HG03520 (cell line): Measurements from ENCODE around the gene ELFN1.

ENCODE experiments used
- ATAC-seq: cut with Tn5 transposase; IDR thresholded peaks from one replicate; pipeline ENCODE4 v1.9.1; 2021; ENCODE audit warnings: mild to moderate bottlenecking, moderate library complexity; ENCODE audit not compliant: unreplicated experiment

ELFN1 gene

GRCh38 chr7:1662767-1663166 lies 7.3 kb upstream of the ELFN1 start:
- ATAC-seq, result no peak

GRCh38 chr7:1663223-1663622 lies 6.9 kb upstream of the ELFN1 start:
- ATAC-seq, result no peak

GRCh38 chr7:1663857-1664651 lies 6.0 kb upstream of the ELFN1 start:
- no peak for ATAC-seq

DNA sequence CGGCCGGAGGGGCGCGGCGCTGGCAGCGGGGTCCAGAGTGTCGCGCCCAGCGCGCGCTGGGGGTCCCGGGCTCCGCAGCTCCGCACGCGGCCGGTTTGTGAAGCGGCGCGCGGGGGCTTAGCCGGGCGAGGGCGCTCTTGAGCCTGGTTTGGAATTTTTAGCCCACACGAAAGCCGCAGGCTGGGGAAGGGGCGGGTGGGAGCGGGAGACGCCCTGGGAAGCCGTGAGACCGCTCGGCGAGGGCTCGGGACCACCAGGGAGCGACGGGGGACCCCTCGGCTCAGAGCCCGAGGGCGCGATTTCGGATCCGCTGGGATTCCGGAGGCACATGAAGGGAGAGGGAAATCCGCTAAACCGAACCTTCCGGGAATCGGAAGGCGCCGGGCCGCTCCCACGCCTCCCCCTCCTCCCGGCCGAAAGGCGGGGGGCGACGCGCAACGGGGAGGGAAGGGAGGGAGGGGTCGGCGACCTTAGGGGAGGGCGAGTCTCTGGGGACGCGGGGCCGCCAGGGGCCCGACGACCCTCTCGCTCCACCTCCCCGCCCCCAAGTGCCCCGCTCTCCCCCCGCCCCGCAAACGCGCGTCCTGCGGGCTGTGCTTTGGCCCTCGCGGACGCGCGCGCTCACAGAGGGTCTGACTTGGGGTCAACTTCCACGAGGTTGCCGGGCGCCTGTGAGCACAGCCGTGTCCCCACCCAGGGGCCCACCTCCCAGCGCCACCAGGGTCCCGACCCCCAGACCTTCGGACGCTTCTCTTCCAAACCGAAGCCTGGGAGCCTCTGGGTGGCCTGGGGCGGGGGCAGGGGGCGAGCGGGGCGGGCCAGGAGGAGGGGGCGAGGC lies 5.1 kb upstream of the ELFN1 start:
- ATAC-seq, result no peak

GRCh38 chr7:1665549-1666316 lies 4.3 kb upstream of the ELFN1 start:
- ATAC-seq, result no peak

DNA sequence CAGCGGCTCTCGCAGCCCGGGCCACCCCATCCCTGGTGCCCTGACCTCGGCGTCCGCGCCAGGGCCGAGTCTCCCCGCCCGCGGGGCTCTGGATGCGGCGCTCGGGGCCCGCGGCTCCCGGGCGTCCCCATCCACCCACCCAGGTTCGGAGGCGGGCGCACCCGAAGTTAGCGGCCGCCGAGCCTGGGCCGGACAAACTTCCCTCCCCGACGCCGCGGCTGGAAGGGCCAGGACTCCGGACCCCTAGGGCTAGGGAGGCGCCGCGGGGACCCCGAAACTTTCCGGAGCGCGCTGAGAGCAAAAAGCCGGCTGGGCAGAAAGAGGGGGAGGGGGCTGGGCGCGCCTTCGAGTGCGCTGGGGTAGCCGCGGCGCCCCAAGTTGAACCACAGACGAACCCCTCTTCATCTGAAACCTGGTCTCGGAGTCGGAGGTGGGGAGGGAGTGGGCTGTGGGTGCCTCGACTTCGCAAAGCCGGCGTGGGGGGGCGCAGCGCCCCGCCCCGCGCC lies 3.7 kb upstream of the ELFN1 start:
- ATAC-seq, result no peak

DNA sequence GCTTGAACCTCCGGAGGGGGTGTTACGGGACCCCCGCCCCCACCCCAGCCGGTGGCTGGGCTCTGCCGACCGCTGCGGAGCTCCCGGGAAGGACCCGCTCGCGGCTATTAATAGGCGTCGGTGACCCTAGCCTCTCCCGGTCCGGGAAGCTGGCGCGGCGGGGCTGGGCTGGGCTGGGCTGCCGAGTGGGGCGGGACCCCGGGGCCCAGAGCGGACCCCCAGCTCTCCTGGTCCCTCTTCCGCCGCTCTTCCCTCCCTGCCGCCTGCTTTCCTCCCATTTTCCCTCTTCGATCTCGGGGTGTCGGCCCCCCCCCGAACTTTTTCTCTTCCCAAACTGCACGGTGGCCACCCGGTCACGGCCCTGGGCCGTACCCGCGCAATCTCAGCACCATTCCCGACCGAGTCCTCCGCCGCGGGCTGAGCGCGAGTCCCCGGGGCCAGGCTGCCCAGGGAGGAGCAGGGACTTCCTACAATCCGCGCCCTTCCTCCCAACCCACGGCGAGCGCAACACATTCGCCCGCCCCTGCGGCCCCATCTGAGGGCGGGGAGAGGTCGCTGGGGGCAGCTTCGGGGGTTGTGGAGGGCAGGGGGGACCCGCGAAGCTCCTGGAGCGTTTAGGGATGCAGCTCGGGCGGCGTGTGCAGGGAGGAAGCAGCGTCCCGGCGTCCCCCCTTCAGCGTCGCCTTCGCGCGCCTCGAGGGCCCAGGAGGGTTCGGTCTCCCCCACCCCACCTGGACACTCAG lies 3.1 kb upstream of the ELFN1 start:
- no peak for ATAC-seq

- ATAC-seq, result no peak
Measured at GRCh38 chr7:1667566-1668395, 2.3 kb upstream of the ELFN1 start.

GRCh38 chr7:1668396-1669063 lies 1.5 kb upstream of the ELFN1 start:
- ATAC-seq, result no peak

DNA sequence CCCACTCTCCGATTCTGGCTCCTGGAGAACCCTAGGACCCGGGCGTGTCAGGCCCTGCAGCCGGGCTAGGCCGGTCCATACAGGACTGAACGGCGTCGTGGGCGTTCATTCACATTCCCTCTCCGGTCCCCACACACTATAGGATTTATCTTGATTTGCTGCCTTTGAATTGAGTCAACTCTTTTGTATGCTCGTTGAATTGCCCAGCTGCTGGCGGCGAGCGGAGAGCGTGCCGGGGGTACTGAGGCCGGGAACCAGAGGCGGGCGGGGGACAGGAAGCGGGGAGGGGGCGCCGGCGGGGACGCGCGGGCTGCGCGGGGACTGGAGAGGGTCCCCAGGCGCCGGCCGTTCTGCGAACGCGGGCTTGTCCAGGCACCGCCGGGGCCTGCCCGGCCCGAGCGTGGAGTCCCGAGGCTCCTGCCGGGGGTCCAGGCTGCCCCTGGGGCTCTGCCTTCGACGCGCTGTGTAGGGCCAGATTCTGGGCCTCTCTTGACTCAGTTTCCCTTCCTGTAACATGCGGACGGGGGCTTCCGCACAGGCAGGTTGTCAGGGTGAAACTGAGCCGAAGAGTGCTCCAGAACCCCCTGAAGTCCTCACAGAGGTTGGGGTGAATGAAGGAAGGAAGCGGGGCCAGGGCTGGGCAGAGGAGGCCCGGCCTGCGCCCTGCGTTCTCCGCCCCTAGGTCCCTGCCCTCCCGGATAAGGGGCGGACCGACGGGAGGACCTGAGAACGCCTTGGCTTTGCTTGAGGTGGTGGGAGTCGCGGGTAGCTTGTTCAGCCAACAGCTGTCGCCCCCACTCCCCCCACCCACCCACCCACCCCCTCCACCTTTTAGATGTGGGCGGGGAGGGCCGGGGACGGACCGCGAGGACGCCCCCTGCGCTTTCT lies 769 bp upstream of the ELFN1 start:
- ATAC-seq, result no peak

DNA sequence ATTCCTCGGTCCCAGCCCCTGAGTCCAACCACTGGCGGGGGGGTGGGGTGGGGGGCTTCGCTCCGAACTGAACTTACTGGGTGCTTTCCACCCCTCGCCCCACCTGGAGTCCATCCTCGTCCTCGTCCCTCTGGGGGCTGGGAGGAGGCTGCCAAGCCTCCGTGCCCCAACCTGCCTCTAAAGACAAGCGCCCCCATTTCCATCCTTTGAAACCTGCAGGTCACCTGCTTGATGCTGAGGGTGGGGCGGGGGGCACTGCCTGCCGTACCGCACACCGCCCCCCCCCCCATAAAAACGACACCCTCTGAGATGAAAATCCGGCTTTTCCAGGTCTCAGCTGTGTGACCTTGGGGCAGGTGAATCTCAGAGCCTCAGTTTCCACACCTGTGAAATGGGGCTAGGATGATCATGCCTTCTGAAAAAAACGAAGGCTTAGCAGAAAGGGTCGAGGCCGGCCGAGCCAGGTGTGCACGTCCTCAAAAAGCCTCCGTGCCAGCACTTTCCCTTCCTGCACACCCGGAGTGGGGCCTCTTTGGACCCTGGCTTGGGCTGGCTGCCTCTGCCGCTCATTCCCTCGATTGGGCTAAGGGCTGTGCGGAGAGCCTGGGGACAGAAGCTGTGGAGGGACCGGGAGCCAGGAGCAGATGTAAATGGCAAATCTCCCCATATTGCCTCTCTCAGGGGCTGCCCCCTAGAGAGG lies 967 bp downstream of the ELFN1 start:
- ATAC-seq, result no peak

DNA sequence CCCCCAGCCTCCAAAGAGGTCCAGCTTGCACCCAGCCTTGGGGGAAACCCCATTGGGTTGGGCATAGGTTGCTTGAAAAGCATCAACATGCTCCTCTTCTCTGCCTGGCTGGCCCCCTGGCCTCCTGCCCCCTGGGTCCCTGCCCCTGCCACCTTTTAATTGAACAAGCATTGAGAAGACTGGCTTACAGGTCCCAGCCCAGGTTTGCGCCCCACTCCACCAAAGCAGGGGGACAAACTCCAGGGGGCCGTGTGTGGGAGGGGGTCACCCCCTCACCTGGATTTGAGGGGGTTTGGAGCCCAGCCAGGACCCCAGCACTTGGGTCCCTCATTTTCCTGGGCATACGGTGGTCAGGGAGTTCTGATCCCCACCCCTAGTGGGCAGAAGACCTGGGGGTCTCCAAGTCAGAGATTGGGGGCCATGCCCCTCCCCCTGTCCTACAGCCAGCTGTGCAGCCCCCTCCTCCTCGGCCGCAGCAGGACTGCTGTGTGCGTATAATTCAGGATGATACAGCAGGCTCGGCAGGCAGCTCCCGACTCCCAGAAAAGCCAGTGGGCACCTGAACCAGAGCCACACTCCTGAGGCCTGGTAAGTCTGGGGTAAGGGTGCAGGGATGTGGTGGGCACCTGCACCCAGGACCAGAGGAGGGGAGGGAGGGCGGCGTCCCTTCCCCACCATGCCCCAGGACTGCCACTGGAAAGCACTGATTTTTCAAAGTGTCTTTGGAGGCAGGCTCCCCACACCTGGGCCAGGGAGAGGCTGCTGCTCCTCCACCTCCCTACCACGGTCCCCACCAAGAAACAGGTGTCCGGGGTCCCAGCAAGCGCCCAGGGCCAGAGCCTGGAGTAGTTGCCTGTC lies 1.7 kb downstream of the ELFN1 start:
- no peak for ATAC-seq

GRCh38 chr7:1672851-1673486 lies 2.9 kb downstream of the ELFN1 start:
- ATAC-seq, result no peak

DNA sequence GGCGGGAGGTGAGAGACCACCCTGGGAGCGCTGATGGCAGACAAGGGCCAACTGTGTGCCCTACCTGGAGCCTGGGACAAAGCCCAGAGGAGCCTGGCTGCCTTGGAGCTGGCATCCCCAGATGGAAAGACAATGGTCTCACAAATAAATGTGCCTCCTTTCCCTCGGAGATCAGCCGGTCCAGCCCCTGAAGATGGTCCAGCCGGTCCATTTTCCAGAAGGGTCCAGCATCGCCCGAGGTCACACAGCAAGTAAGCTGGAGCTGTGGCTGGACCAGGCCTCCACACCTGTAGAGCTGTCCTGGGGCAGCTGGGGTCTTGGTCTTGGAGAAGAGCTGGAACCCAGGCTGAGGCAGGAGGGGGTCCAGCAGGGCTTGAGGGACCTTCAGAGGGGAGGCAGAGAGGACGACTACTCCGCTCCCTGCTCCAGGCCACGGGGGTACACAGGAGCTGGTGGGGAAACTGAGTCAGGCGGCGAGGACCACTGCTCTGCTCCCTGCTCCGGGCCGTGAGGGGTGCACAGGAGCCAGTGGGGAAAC lies 3.6 kb downstream of the ELFN1 start:
- no peak for ATAC-seq

DNA sequence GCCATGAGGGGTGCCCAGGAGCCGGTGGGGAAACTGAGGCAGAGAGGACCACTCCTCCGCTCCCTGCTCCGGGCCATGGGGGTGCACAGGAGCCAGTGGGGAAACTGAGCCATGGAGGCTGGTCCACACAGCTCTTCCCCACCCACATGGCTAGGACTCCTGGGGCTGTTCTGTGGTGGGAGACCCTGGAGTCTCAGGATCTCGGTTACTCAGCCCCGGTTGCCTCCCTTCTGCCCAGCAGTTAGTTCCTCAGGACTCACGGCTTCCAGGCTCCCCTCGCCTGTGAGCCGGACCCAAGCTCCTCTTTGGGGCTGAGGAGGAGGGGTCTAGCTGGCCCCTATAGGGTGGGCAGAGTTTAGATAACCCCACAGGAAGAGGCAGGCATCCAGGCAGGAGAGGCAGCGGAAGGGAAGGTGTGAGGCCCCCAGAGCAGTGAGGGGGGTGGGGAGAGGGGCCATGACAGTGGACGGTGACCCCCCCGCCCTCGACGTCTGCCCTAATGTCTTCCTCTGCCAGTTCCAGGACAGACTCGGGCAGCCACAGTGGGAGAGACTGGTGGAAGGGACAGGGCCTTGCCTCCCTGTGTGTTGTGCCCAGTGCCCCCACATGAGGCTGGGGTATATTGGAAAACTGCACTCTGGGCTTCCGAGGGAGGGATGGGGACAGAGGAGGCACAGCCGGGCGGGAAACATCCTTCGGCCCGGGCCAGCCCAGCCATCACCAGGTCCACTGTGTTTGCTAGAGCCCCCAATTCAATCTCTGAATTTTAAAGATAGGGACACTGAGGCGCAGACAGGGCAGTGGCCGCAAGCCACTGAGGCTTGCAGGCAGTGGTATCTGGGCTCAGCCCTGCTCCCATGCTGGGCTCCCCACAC lies 4.3 kb downstream of the ELFN1 start:
- no peak for ATAC-seq
